Measurements from ENCODE around the gene POLR1H.
A peak's percentile ranks its signal among the peaks of the same experiment; 100 is the strongest.

Gene POLR1H

DNA sequence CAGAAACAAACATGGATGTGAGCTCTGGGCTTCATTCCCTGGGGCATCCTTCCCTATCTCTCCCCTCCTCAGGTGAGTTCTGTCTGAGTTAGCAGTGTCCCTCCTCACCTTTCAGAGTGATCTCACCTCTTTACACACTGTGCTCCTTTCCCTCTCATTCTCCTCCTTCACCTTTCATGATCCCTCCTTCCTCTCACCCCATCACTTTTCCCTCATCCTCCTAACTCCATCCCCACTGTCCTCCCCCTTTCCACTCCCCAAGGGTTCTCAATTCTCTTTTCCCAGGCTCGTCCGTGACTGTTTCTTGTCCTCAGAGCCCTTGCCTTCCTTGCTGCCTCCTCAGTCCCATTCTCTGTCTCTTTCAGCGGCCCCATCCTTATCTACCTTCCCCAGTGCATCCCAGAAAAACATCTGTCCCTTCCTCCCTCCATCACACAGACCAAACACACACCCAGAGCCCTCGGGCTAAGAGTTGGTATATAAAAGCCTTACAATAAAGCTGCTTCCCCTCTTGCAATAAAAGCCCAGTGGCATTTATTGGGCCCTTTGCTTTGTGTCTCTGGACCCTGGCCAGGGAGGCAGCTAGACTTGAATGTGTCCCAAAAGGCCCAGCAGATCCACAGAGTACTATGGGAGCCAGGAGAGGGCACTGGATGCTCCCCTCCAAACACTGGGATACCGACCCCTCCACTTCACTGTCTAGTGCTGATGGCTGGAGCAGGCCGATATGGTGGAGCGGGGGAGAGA, 12.6 kb downstream of the POLR1H start:
- H3K9me3 ChIP-seq (ENCODE audit: control insufficient read depth, low read length), result no peaks in the 10 kb centered on the region
- WGBS, 2 experiments, result 38 to 41% methylated on average over 7 of the region's 7 CpGs
- peaks cover 86% of the 10 kb centered on the region for H3K27me3 ChIP-seq (ENCODE audit: control insufficient read depth, insufficient read depth, low read length, poor library complexity, severe bottlenecking)
- H3K4me3 ChIP-seq (ENCODE audit: insufficient read depth, low read depth, low read length), result no peak overlapping the region
- H3K27ac ChIP-seq (ENCODE audit: insufficient read depth, low read depth, low read length, poor library complexity, severe bottlenecking), result no peak overlapping the region
- H3K36me3 ChIP-seq (ENCODE audit: control insufficient read depth, insufficient read depth, low read length), result no peaks in the 10 kb centered on the region
- peaks cover 20% of the 10 kb centered on the region for H3K4me1 ChIP-seq (ENCODE audit: control insufficient read depth, insufficient read depth, low read length)

DNA sequence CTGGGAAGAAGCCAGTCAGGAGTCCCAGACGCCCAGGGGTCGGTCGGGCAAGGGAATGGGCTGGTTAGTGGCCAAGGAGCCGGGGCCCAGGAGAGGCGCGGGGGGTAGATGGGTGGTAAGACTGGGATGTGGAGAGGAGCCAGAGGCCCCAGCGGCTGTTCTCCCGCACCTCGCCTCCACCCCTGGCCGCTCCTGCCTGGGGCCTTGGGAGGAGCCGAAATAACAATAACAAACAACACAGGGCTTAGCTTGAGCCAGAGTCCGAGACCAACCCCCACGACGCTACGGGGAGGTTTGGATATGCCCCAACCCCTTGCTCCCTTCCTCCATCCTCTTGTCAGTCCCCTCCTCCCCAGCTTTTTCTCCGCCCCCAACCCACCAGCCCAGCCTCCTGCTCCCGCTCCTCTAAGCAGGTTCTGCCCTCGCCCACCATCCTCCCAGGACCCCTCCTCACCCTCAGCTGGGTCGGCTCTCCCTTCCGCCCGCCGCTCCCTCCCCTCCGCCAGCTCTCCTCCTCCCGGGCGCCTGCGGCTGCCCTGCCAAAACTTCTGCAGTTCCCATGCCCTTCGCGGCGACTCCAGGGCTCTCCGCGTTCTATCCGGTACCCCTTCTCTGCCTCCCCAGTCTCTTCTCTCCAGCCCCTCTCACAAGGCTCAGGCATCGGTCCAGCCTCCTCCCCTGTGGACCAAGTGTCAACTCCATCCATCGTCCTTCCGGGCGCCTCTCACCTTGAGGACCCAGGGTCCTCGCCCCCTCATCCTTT, 13.4 kb downstream of the POLR1H start:
- WGBS, 2 experiments, result 0 to 2% methylated on average over 37 of the region's 37 CpGs
- no peaks in the 10 kb centered on the region for H3K9me3 ChIP-seq (ENCODE audit: control insufficient read depth, low read length)

DNA sequence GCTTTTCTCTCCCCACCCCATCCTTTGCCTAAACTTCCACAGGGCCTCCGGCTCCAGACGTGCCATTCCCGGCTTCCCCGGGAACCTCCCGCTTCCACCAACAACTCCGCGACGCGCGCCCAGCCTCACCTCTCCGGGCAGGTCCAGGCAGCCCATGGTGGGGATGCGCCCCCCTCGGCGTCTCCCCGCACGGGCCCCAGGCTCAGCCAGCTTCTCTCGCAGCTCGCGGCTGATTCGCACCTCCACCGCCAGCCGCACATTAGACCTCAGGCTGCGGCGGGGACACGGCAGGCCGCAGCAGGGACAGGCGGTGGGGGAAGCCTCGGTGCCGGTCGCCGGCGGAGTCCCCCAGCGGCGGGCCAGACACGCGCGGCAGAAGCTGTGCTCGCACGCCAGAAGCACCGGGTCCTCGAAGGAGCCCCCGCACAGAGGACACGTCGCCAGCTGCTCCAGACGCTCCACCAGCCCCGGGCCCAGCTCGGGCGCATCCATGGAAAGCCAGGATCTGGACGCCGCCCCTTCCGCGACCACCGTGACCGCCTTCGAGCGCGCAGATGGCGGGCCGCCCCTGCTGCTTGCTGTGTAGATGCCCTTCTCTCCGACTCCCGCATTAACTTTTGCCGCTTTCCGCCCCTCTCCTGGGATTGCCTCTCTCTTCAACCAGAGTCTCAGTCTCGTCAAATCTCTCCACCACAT, 14.2 kb downstream of the POLR1H start, which contains the start of gene RNF39:
RNF39 (minus strand) TSS at position 676 of the 696 bp plus-strand sequence; CDS start at position 492, 184 bp downstream.
- H3K27ac ChIP-seq (ENCODE audit: insufficient read depth, low read depth, low read length, poor library complexity, severe bottlenecking), result no peak within 1 kb of the TSS
- H3K4me1 ChIP-seq (ENCODE audit: control insufficient read depth, insufficient read depth, low read length), result peaks cover 20% of the 10 kb centered on the region
- H3K9me3 ChIP-seq (ENCODE audit: control insufficient read depth, low read length), result no peaks in the 10 kb centered on the region
- H3K36me3 ChIP-seq (ENCODE audit: control insufficient read depth, insufficient read depth, low read length), result no peaks in the 10 kb centered on the region
- 1% methylated on average over 64 of the region's 64 CpGs for WGBS, 2 experiments
- H3K4me3 ChIP-seq (ENCODE audit: insufficient read depth, low read depth, low read length), result peak within 1 kb of the TSS; percentile 36
- H3K27me3 ChIP-seq (ENCODE audit: control insufficient read depth, insufficient read depth, low read length, poor library complexity, severe bottlenecking), result peaks cover 100% of the 10 kb centered on the region

More for the DNA sequence above, 13.4 kb downstream of the POLR1H start:
- H3K27ac ChIP-seq (ENCODE audit: insufficient read depth, low read depth, low read length, poor library complexity, severe bottlenecking), result no peak overlapping the region
- peaks cover 20% of the 10 kb centered on the region for H3K4me1 ChIP-seq (ENCODE audit: control insufficient read depth, insufficient read depth, low read length)
- peak overlapping the region; percentile 36 for H3K4me3 ChIP-seq (ENCODE audit: insufficient read depth, low read depth, low read length)
- no peaks in the 10 kb centered on the region for H3K36me3 ChIP-seq (ENCODE audit: control insufficient read depth, insufficient read depth, low read length)
- peaks cover 94% of the 10 kb centered on the region for H3K27me3 ChIP-seq (ENCODE audit: control insufficient read depth, insufficient read depth, low read length, poor library complexity, severe bottlenecking)

DNA sequence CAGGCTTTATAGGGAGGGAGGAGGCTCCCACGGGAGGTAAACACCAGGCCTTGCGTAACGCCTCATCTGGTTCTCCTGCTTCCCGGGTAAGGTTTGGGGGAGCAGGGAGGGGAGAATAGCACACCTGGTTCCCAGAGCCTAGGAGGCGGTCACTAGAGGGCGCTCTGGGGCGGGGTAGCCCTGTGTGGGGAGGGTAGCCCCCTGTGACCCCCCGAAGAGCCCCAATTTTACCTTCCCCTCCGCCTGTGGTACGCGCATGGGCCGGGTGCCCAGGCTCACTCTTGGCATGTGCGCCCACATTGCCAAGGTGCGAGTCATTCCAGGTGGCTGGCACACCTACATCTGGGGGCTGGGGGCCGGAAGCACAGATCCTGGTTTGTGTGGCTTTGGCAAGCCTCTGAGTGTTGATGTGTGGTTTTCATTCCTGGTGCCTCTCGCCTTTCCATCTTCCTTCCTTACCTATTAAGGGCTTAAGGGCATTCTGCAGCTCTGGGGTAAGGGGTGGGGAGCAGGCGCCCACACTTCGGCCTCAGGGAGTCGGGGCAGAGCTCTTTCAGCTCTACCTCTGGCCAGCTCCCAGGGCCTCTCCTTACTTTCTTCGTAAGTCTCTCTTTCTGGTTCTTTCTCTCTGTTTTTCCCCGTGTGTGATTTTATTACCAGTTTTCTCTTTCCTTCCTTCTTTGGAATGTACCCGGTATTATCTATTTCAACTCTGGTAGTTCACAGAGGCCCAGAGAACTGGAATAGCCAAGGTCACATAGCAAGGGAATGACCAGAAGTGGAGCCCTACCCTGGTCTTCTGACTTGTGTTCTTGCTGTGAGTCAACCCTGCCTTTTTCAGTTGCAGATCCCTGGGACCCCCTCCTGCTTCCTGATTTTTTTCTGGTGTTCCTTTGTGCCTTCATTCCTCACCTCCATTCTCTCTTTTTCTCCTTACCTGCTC, 15.0 kb downstream of the POLR1H start:
- Histone ChIP-seq H3K36me3 (ENCODE audit: control insufficient read depth, insufficient read depth, low read length) (no peaks in the 10 kb centered on the region), H3K9me3 (ENCODE audit: control insufficient read depth, low read length) (no peaks in the 10 kb centered on the region), H3K27me3 (ENCODE audit: control insufficient read depth, insufficient read depth, low read length, poor library complexity, severe bottlenecking) (peaks cover 93% of the 10 kb centered on the region), H3K4me1 (ENCODE audit: control insufficient read depth, insufficient read depth, low read length) (peaks cover 15% of the 10 kb centered on the region), H3K4me3 (ENCODE audit: insufficient read depth, low read depth, low read length) (peak overlapping the region; percentile 36), H3K27ac (ENCODE audit: insufficient read depth, low read depth, low read length, poor library complexity, severe bottlenecking) (no peak overlapping the region)
- WGBS, 2 experiments, result 39 to 42% methylated on average over 22 of the region's 22 CpGs

DNA sequence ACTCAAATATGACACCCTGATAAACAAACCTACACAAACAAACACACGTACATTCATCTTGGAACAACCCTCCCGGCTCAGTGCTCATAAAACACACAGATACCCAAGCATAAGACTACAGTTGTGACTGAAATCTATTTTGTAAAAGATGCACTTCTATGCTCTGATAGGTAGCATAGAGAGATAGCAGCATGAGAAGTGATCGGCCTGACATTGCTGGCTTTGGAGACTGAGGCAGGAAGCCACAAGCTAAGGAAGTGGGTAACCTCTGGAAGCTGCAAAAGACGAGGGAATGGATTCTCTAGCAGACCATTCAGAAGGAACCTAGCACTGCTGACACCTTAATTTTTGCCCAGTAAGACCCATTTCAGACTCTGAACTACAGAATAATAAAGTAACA, 16.2 kb downstream of the POLR1H start:
- Histone ChIP-seq H3K4me3 (ENCODE audit: insufficient read depth, low read depth, low read length) (no peak overlapping the region), H3K4me1 (ENCODE audit: control insufficient read depth, insufficient read depth, low read length) (peaks cover 15% of the 10 kb centered on the region), H3K27me3 (ENCODE audit: control insufficient read depth, insufficient read depth, low read length, poor library complexity, severe bottlenecking) (peaks cover 81% of the 10 kb centered on the region), H3K36me3 (ENCODE audit: control insufficient read depth, insufficient read depth, low read length) (no peaks in the 10 kb centered on the region), H3K27ac (ENCODE audit: insufficient read depth, low read depth, low read length, poor library complexity, severe bottlenecking) (no peak overlapping the region), H3K9me3 (ENCODE audit: control insufficient read depth, low read length) (no peaks in the 10 kb centered on the region)
- 66 to 69% methylated on average over 4 of the region's 4 CpGs for WGBS, 2 experiments

DNA sequence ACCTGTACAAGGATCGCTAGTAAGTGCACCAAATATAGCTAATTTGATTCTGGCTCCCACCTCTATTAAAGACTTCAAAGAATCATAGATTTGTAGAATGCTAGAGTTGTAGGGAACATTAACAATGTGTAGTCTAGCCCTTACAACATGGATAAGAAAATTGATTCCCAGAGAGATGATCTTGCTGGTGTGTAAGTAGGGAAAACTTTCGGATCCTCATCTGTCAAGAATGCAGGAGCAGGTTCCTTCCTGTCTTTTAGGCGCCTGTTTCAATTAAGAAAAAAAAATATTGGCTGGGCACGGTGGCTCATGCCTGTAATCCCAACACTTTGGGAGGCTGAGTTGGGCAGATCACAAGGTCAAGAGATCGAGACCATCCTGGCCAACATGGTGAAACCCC, 26.8 kb downstream of the POLR1H start:
- WGBS, 2 experiments, result 86 to 88% methylated on average over 5 of the region's 5 CpGs
- H3K9me3 ChIP-seq (ENCODE audit: control insufficient read depth, low read length), result no peaks in the 10 kb centered on the region
- H3K4me3 ChIP-seq (ENCODE audit: insufficient read depth, low read depth, low read length), result no peak overlapping the region
- H3K27me3 ChIP-seq (ENCODE audit: control insufficient read depth, insufficient read depth, low read length, poor library complexity, severe bottlenecking), result peaks cover 11% of the 10 kb centered on the region
- no peak overlapping the region for H3K27ac ChIP-seq (ENCODE audit: insufficient read depth, low read depth, low read length, poor library complexity, severe bottlenecking)
- H3K4me1 ChIP-seq (ENCODE audit: control insufficient read depth, insufficient read depth, low read length), result no peaks in the 10 kb centered on the region
- H3K36me3 ChIP-seq (ENCODE audit: control insufficient read depth, insufficient read depth, low read length), result no peaks in the 10 kb centered on the region

DNA sequence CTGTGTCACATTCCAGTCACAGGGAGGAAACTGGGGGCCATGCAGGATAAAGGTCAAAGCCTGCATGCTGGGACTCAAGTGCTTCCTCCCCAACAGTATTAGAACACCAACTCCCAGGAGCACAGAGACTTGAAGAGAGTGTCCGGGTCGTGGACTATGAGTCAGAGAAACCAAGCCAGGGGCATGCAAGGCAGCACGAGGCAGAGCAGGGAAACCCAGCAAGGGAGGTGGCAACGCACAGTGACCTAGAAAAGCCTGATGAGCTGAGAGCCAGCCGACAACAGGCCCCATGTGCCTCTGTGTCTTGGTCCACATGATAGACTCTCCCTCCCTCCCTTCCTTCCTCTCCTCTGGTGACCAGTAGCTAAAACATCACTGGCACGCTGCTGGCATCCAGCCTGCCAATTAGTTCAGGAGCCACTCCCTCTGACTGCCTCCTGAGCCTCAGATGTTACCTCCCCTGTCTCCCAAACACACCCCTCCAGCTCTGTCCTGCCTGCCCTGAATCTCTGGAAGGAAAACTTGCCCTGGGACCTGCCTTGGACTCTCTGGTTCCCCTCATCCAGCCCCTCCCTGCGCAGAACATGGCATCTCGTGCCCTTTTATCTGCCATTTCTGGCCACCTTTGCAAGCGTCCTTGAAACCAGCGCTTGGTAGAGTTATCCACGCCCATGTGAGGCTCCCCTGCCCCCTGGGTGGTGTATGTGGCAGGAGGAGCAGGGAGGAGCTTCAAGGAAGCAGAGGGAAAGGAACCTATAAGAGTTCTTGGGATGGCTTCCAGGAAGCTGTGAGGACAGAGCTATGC, 30.7 kb downstream of the POLR1H start:
- Histone ChIP-seq H3K27me3 (ENCODE audit: control insufficient read depth, insufficient read depth, low read length, poor library complexity, severe bottlenecking) (peaks cover 31% of the 10 kb centered on the region), H3K36me3 (ENCODE audit: control insufficient read depth, insufficient read depth, low read length) (no peaks in the 10 kb centered on the region), H3K27ac (ENCODE audit: insufficient read depth, low read depth, low read length, poor library complexity, severe bottlenecking) (no peak overlapping the region), H3K9me3 (ENCODE audit: control insufficient read depth, low read length) (no peaks in the 10 kb centered on the region), H3K4me3 (ENCODE audit: insufficient read depth, low read depth, low read length) (no peak overlapping the region), H3K4me1 (ENCODE audit: control insufficient read depth, insufficient read depth, low read length) (no peaks in the 10 kb centered on the region)
- WGBS, 2 experiments, result 79 to 81% methylated on average over 11 of the region's 11 CpGs

DNA sequence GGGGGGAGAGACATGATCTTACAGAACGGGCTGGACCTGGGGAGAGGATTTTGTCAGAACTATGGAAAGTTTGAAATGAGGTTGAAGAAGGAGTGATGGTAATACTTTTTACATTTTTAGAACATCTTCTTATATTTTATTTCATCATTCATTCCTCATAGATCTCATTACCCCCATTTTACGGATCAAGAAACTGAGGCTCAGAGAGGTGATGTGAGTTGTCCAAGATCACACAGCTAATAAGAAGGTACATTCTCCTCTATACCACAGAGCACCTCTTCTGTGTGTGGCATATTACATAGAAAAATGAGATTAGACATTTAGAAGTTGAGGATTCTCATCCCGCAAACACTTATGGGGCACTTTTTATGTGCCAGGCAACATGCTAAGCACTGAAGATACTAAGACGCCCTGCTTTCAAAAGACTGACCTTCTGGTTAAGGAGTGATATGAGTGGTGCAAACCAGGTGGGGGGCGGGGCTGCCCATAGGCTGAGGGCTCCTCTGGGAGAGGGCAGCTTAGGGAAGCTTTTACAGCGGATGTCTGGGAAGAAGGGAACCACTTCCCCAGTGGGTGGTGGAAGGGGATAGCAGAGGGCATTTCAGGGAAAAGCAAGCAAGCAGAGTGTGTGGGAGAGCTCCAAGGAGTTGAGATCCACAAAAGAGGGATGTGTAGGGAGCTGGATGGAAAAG, 31.9 kb downstream of the POLR1H start:
- Histone ChIP-seq H3K27me3 (ENCODE audit: control insufficient read depth, insufficient read depth, low read length, poor library complexity, severe bottlenecking) (peaks cover 44% of the 10 kb centered on the region), H3K9me3 (ENCODE audit: control insufficient read depth, low read length) (no peaks in the 10 kb centered on the region)
- WGBS, 2 experiments, result 79 to 83% methylated on average over 6 of the region's 6 CpGs

More for the DNA sequence above, 31.9 kb downstream of the POLR1H start:
- Histone ChIP-seq H3K4me1 (ENCODE audit: control insufficient read depth, insufficient read depth, low read length) (no peaks in the 10 kb centered on the region), H3K4me3 (ENCODE audit: insufficient read depth, low read depth, low read length) (no peak overlapping the region), H3K36me3 (ENCODE audit: control insufficient read depth, insufficient read depth, low read length) (no peaks in the 10 kb centered on the region), H3K27ac (ENCODE audit: insufficient read depth, low read depth, low read length, poor library complexity, severe bottlenecking) (no peak overlapping the region)

Data from ectodermal cell (in vitro differentiated cells).